Esophagus muscularis mucosa (tissue), 4 donors: ENCODE data around the gene MB21D2.

Experiments used
- EP300 ChIP-seq: sonication (generic); formaldehyde crosslinking; IDR thresholded peaks from one replicate; pipeline ENCODE4 v1.6.1; 2017; ENCODE audit warnings: antibody characterized with exemption
- POLR2A ChIP-seq: fragments of 450-650 bp; IDR thresholded peaks from one replicate; pipeline ENCODE4 v1.6.1; 2017; ENCODE audit warnings: antibody characterized with exemption, moderate library complexity, mild to moderate bottlenecking, low read depth
- POLR2AphosphoS5 ChIP-seq, 2 donors: sonication (generic); formaldehyde crosslinking; IDR thresholded peaks; one replicate each; pipeline ENCODE4 v1.6.1; 2017; ENCODE audit warnings: antibody characterized with exemption in 2 of 2
- TF ChIP-seq, protein P1 (sequence below), 3 experiments: fragments of 200-600 bp in 2 of 3; fragments of 450-650 bp in 1 of 3; sonication (generic) in 2 of 3; IDR thresholded peaks; one replicate each; pipeline ENCODE4 v1.5.1; 2017 to 2019; ENCODE audit warnings: antibody characterized with exemption in 3 of 3, mild to moderate bottlenecking in 2 of 3, moderate library complexity in 1 of 3

DNA sequence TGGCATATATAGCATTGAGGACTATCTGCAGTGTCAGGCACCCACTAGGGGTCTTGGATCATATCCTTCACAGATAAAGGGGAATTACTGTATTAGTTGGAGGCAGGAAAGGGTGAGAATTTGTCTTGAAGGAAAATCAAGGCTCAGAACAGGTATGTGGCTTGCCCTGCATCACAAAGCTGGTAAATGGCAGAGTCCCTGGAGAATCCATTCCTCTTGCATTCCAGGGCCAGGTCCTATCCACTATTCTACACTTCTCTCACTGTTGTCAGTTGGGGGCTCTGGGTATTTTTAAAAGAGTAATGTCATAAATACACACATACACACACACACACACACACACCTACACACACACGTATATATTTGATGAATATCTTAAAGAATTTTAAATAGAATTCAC lies 170.5 kb downstream of the MB21D2 start:
- TF ChIP-seq, protein P1, sequence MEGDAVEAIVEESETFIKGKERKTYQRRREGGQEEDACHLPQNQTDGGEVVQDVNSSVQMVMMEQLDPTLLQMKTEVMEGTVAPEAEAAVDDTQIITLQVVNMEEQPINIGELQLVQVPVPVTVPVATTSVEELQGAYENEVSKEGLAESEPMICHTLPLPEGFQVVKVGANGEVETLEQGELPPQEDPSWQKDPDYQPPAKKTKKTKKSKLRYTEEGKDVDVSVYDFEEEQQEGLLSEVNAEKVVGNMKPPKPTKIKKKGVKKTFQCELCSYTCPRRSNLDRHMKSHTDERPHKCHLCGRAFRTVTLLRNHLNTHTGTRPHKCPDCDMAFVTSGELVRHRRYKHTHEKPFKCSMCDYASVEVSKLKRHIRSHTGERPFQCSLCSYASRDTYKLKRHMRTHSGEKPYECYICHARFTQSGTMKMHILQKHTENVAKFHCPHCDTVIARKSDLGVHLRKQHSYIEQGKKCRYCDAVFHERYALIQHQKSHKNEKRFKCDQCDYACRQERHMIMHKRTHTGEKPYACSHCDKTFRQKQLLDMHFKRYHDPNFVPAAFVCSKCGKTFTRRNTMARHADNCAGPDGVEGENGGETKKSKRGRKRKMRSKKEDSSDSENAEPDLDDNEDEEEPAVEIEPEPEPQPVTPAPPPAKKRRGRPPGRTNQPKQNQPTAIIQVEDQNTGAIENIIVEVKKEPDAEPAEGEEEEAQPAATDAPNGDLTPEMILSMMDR (IDR thresholded peaks at IDR 0.05), result no peak
- no peak for TF ChIP-seq POLR2A
- no peak for TF ChIP-seq POLR2AphosphoS5 (IDR thresholded peaks at IDR 0.05)
- TF ChIP-seq EP300, result no peak
